ENCODE results near the gene LSM14B. TPM values are rescaled to one million over a fixed set of nuclear protein-coding genes. Genes with fewer than 3 reads are reported as not detected.

Gene LSM14B
- polyA plus RNA-seq, 1 donor from 2014 or later = 0.98 TPM

DNA sequence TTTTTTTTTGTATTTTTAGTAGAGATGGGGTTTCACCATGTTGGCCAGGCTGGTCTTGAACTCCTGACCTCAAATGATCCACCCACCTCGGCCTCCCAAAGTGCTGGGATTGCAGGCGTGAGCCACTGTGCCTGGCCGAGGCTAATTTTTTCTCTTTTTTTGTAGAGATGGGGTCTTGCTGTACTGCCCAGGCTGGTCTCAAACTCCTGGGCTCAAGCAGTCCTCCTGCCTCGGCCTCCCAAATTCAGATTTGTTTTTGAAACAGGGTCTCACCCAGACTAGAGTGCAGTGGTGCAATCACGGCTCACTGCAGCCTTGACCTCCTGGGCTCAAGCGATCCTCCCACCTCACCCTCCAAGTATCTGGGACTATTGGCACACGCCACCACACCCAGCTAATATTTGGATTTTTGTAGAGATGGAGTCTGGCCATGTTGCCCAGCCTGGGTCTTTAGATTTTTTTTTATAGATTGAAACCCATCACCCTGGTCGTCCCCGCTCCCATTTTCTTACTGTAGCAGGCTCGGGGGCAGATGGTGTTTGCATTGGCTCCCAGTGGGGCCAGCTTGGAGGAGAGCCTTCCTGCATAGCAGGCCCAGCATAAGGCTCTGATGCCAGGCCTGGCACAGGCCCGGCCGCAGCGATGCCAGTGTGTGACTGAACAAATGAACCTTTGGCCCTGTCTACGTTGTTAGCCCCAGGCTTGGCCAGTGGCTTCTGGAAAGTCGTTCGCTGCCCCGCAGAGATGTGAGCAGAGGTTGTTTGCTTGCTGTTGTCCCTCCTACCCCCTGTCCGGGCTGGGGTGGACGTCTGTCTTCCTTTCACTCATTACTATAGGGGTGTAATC, 56.3 kb downstream of the LSM14B start:
- Mint-ChIP-seq H3K36me3 (peaks cover 3% of the 10 kb centered on the region), H3K4me1 (peaks cover 6 to 18% (median 9%) of the 10 kb centered on the region in 3 donors), H3K9me3 (peaks cover 0 to 1% (median 0%) of the 10 kb centered on the region in 3 donors), H3K27ac (no peak overlapping the region), H3K4me3 (peak overlapping the region in 1 of 4 donors; percentile 6), H3K27me3 (no peaks in the 10 kb centered on the region)

DNA sequence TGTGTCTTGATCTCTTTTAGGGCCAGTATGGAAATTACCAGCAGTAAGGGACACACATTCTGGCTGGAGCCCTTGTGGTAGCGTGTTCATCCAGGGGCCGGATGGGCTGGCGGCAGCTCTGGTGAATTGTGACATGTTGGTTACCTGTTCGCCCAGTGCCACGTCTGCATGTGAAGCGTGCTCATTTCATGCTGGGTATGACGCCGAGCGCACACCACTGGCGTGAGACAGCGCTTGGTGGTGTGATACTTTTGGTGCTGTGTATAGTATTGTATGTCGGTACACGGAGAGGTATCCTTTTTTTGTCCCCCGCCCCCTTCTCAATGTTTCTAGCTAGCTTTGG, 56.9 kb downstream of the LSM14B start:
- Mint-ChIP-seq H3K4me1 (peaks cover 6 to 20% (median 14%) of the 10 kb centered on the region in 3 donors), H3K36me3 (peaks cover under 1% of the 10 kb centered on the region), H3K9me3 (peaks cover 0 to 1% (median 0%) of the 10 kb centered on the region in 3 donors), H3K27ac (no peak overlapping the region), H3K4me3 (peak overlapping the region in 1 of 4 donors; percentile 6), H3K27me3 (no peaks in the 10 kb centered on the region)

DNA sequence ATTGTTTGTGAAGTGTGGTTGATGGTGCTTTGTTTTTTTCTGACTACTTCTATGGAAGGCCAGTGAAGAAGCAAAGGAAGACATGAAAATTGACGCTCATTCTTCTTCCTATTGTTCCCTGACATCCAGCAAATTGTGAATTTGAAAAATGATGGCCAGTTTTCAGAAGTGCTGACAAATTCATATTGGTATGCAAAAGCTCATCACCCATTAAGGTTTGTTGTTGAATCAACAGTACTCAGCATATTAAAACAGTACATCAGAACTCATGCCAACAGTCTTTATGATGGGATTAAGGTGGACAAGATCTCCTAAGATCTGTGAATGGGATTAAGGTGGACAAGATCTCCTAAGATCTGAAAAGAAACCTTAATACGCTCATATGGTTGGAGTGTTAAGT, 59.5 kb downstream of the LSM14B start:
- H3K27me3 Mint-ChIP-seq = no peaks in the 10 kb centered on the region
- H3K27ac Mint-ChIP-seq = peak overlapping the region; percentile 95 to 96 (median 95)
- H3K4me1 Mint-ChIP-seq = peaks cover 10 to 28% (median 21%) of the 10 kb centered on the region in 3 donors
- H3K36me3 Mint-ChIP-seq = no peaks in the 10 kb centered on the region
- H3K4me3 Mint-ChIP-seq = peak overlapping the region; percentile 91 to 98 (median 95)
- peaks cover 0 to 1% (median 0%) of the 10 kb centered on the region in 3 donors for H3K9me3 Mint-ChIP-seq

DNA sequence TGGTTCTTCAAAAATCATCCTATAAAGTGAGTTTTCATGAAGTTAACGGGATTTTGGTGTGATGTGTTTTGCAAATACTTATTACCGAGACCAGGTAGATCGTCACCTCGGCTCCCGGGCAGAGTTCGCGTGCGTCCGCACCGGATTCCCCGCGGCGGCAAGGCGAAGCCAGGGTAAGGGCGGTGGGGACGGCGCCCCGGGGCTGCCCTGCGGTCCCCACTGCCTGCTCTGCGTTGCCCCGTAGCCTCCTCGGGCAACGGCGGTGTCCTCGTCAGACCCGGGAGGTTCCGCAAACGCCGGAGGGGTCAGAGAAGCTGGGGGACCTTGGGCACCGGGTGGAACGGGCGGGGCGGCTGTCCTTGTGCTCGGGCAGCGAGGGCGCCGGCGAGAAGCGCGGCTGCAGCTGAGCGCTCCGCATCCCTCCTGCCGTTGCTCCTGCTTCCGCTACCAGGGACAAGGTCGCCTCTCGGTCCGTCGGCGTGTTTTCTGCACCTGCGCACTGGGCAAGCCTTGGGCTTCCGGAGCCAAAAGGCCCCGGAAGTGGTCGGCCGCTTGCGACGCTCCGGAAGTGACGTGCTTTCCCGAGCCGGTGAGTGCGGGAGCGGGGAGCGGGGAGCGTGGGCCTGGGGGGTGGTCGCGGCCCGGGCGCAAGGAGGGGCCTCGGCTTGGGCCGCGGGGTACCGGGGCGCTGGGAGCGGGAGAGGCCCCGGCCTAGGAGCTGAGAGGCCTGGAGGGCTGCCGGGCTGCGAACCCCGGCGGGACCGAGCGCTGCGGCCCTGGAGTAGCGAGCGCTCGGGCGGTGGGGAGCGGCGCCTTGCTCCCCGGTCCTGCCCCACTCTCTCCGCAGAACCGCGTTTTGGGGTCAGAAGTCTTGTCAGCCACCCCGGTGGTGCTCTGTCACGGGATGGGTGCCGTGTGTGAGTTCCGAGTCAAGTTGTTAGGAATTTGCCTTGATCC, 60.5 kb downstream of the LSM14B start, which contains the start of gene MTG2:
Gene MTG2, plus strand, starts transcription at position 560 of the 957 bp plus-strand sequence. CDS start 10,393 bp downstream, outside the sequence.
- Mint-ChIP-seq H3K9me3 (peaks cover 0 to 1% (median 0%) of the 10 kb centered on the region in 3 donors), H3K27ac (peak within 1 kb of the TSS; percentile 95 to 96 (median 95)), H3K27me3 (no peaks in the 10 kb centered on the region), H3K4me3 (peak within 1 kb of the TSS; percentile 91 to 98 (median 95)), H3K36me3 (peaks cover 2% of the 10 kb centered on the region), H3K4me1 (peaks cover 15 to 36% (median 30%) of the 10 kb centered on the region in 3 donors)

DNA sequence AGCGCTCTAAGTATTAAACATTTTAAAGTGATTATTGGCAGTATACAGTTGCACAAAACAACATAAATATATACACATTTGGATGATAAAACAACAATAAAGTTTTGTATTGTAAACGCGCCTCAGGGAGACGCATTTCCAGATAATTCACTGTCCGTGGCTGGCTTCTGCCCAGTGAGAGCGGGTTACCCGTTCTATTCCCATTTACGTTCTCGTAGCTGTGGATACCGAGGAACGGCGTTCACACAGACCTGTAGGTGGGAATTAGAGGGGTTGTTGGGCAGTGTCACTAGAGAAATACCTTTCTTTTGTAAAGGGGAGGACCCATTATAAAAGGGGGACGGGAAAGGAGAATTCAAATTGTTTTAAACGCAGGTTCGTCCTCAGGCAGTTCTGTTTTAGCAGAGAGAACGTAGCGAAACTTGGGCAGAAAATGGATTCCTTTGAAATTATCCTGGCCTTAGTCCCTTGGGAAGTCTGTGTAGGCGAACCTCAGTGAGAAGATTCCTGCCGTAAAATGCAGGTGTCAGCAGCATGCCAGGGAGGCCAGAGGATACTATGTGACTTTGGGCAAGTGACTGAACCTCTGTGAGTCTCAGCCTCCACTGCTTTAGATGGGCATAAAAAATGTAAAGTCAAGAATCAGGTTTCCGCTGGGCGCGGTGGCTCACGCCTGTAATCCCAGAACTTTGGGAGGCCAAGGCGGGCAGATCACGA, 61.3 kb downstream of the LSM14B start:
- peak overlapping the region; percentile 93 to 96 (median 95) for H3K27ac Mint-ChIP-seq
- peaks cover 2% of the 10 kb centered on the region for H3K36me3 Mint-ChIP-seq
- H3K4me3 Mint-ChIP-seq = peak overlapping the region; percentile 91 to 98 (median 95)
- no peaks in the 10 kb centered on the region for H3K27me3 Mint-ChIP-seq
- peaks cover 0 to 1% (median 0%) of the 10 kb centered on the region in 3 donors for H3K9me3 Mint-ChIP-seq
- peaks cover 15 to 36% (median 31%) of the 10 kb centered on the region in 3 donors for H3K4me1 Mint-ChIP-seq

Other genes with a start within 250 kb of the LSM14B start
- gene TAF4, start 56.6 kb upstream of the LSM14B start, polyA plus RNA-seq = 3.4 TPM
- gene PSMA7, start 20.9 kb downstream of the LSM14B start, polyA plus RNA-seq = 428 TPM
- gene SS18L1, start 21.3 kb downstream of the LSM14B start, polyA plus RNA-seq = 1.4 TPM
- 26.2 TPM for gene MTG2, start 60.6 kb downstream of the LSM14B start, polyA plus RNA-seq
- not detected for gene HRH3, start 97.8 kb downstream of the LSM14B start, polyA plus RNA-seq
- 25.6 TPM for gene OSBPL2, start 116.0 kb downstream of the LSM14B start, polyA plus RNA-seq
- 149 TPM for gene ADRM1, start 180.5 kb downstream of the LSM14B start, polyA plus RNA-seq
- gene LAMA5, start 244.8 kb downstream of the LSM14B start, polyA plus RNA-seq = 10.1 TPM